CD1c-positive myeloid dendritic cell (primary cell): ENCODE results near the gene RETN.

Experiments
- DNase-seq: peaks from one replicate; pipeline ENCODE4 v3.0.0-alpha.2; 2016; ENCODE audit errors: extremely low spot score

RETN gene

GRCh38 chr19:7706188-7706954 lies 37.5 kb downstream of the RETN start:
- DNase-seq, result peak; percentile 56

GRCh38 chr19:7706955-7707456 lies 38.2 kb downstream of the RETN start:
- peak; percentile 58 for DNase-seq

GRCh38 chr19:7709932-7710460 lies 41.1 kb downstream of the RETN start:
- no peak for DNase-seq

GRCh38 chr19:7710616-7711015 lies 41.8 kb downstream of the RETN start:
- no peak for DNase-seq

- DNase-seq, result no peak
Measured at GRCh38 chr19:7715671-7716070, 46.8 kb downstream of the RETN start.

GRCh38 chr19:7716762-7717161 lies 47.9 kb downstream of the RETN start:
- no peak for DNase-seq

GRCh38 chr19:7718668-7719067 lies 49.8 kb downstream of the RETN start:
- DNase-seq, result no peak
